ENCODE results near the gene SRGAP2C. TPM values are rescaled to one million over a fixed set of nuclear protein-coding genes. Genes with fewer than 3 reads are reported as not detected.
"Not testable (repeated sequence)": the region's sequence is repeated elsewhere in the genome, so short reads cannot be mapped to it uniquely, and the experiment has no call there.

The SRGAP2C gene
- polyA plus RNA-seq, 3 donors from 2014 or later = 0.69 to 2.0 (median 1.3) TPM

DNA sequence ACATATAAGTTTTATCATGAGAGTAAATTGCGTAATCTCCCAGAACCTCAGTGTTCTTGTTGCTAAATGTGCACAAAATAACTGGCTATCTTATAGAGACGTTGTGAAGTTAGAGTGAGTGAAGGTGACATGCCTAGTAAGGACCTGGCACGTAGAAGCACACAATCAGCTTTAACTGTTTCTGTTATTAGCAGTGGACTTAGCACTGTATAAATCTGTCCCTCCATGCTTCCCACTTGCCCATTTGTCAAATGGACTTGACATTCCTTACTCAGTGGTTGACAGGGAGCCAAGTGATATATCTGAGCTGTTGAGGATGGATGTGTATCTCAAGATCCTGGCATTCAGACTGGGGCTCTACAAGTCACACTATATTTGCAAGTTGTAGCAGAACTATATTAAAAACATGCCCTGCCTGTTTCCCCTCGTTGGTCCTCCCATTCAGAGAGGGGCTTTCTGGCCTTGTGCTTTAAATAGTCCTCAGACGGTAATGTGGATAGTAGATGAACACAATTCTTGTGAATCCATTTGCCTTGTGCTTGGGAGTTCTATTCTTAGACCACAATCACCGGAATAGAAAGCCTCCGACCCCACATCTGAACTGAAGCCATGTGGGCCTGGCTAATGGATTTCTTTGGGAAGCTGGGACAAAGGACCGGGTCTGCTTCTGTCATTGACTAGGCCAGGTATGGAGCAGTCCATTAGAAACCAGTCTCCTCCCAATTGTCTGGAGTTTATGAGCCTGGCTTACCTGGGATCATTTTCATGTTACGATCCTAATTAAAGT lies 43.0 kb downstream of the SRGAP2C start:
- H3K4me3 Mint-ChIP-seq; DNase-seq; H3K9me3 Mint-ChIP-seq; H3K27me3 Mint-ChIP-seq (ENCODE audit: low read depth in 3 of 3); H3K36me3 Mint-ChIP-seq; H3K4me1 Mint-ChIP-seq; H3K27ac Mint-ChIP-seq: not testable (repeated sequence)

- DNase-seq; H3K9me3 Mint-ChIP-seq; H3K4me1 Mint-ChIP-seq; H3K27ac Mint-ChIP-seq; H3K4me3 Mint-ChIP-seq; H3K36me3 Mint-ChIP-seq; H3K27me3 Mint-ChIP-seq (ENCODE audit: low read depth in 3 of 3): not testable (repeated sequence)
These were observed 45.9 kb downstream of the SRGAP2C start for GRCh38 chr1:121230636-121231035.

DNA sequence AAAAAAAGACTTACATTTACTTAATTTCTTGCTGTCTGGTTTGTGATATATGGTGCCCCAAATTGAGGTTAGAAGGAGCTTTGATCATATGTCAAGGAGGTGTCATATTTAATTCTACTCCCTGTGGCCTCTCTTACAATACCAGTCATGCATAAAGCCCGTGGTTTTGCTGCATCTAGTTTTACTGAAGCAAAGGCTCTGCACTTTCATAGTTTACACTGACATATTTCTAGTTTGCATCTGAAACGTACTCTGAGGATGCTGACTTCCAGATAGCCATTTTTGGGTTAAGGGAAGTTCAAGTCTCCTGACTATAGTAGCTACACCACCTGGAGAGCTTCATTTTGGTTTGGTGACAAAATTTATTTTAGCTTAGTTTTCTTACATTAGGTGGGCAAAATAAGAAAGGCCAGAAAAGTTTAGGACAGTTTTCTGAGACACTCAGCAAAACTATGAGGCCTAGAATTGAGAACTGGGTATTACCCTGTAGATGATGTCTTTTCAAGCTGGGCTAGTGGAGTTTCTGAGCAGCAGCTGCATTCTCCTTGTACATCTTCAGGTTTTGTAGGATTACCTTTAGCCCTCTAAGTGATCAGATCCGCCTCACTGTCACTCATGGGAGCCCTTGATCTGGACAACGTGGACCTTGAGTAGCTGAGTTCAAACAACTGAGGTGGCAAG lies 47.8 kb downstream of the SRGAP2C start:
- not testable (repeated sequence) for H3K9me3 Mint-ChIP-seq; H3K4me3 Mint-ChIP-seq; H3K4me1 Mint-ChIP-seq; H3K27ac Mint-ChIP-seq; H3K36me3 Mint-ChIP-seq; DNase-seq; H3K27me3 Mint-ChIP-seq (ENCODE audit: low read depth in 3 of 3)

DNA sequence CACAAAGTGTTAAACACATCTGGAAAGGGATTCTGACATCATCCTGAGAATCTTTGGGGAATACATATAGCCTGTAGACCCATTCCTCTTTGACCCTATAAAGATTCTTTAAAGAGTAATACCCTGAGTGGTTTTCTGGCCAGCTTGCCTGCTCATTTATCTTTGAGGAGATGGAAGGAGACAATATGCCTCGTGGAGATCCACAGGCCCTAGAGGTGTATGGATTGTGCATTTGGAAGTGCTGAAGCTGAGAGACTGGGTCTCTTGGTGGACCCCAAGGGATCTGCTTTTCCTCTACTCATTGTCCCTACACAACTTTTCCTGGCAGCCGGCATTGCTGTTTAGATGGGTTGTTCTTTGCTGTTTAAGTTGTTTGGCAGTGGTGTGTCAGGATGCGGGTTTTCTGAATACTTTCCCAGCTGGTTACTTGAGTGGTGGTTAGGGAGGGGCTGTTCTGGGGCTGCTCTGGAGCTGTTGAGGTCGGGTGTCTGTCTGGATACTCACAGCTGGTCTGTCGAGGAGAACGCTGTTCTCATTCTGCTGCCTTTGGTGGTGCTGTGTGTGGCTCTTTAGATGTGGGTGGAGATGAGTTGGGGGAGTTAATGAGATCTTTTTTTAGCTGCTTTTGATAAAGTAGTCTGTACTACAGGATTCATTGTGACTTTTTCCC lies 49.5 kb downstream of the SRGAP2C start:
- H3K36me3 Mint-ChIP-seq; DNase-seq; H3K4me1 Mint-ChIP-seq; H3K27ac Mint-ChIP-seq; H3K27me3 Mint-ChIP-seq (ENCODE audit: low read depth in 3 of 3); H3K4me3 Mint-ChIP-seq; H3K9me3 Mint-ChIP-seq: not testable (repeated sequence)

GRCh38 chr1:121238384-121238783 lies 53.6 kb downstream of the SRGAP2C start:
- not testable (repeated sequence) for H3K27ac Mint-ChIP-seq; DNase-seq; H3K4me3 Mint-ChIP-seq; H3K27me3 Mint-ChIP-seq (ENCODE audit: low read depth in 3 of 3); H3K4me1 Mint-ChIP-seq; H3K36me3 Mint-ChIP-seq; H3K9me3 Mint-ChIP-seq

DNA sequence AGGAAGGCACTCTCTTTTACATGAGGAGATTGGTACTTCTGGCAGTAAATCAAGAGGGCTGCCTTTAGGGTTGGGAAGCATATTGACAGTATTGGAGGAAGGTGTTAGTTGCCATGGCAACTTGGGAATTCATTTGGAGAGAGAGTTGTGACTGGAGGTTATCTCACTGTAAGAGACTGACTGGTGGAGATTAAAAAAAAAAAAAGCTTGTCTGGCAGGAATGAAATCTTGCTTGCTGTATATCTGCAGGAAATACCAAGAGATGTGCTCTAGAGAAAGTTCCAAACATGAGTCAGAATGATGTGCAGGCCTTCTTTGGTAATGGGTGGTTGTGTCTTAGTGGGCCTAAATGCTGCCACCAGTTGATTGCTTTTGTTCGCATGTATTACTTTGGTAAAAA lies 59.1 kb downstream of the SRGAP2C start:
- H3K36me3 Mint-ChIP-seq; H3K4me3 Mint-ChIP-seq; H3K27ac Mint-ChIP-seq; H3K9me3 Mint-ChIP-seq; DNase-seq; H3K4me1 Mint-ChIP-seq; H3K27me3 Mint-ChIP-seq (ENCODE audit: low read depth in 3 of 3): not testable (repeated sequence)

DNA sequence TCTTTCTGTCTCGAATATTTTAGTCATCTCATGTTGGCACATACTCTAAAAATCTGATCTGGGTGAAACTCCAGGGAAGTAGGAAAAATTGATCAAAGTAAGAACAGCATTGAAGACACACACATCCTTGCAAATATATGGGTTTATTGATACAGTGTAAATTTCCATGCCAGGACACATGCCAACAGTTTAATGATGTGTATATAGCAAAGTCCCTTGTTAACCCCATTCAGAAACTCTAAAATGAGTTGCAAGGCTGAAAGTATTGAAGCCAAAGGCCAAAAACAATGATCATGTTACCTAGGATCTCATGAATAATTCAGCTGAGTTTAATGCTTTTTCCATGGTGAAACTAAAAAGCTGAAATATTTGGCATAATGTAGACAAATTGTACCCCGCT lies 61.6 kb downstream of the SRGAP2C start:
- not testable (repeated sequence) for H3K4me3 Mint-ChIP-seq; H3K9me3 Mint-ChIP-seq; H3K27ac Mint-ChIP-seq; DNase-seq; H3K36me3 Mint-ChIP-seq; H3K4me1 Mint-ChIP-seq; H3K27me3 Mint-ChIP-seq (ENCODE audit: low read depth in 3 of 3)

GRCh38 chr1:121252656-121253055 lies 67.9 kb downstream of the SRGAP2C start:
- H3K4me3 Mint-ChIP-seq = not testable (repeated sequence)

GRCh38 chr1:121254618-121255017 lies 69.8 kb downstream of the SRGAP2C start:
- H3K27me3 Mint-ChIP-seq (ENCODE audit: low read depth in 3 of 3); H3K9me3 Mint-ChIP-seq; H3K36me3 Mint-ChIP-seq; H3K4me1 Mint-ChIP-seq; DNase-seq; H3K4me3 Mint-ChIP-seq; H3K27ac Mint-ChIP-seq: not testable (repeated sequence)

More at GRCh38 chr1:121252656-121253055, 67.9 kb downstream of the SRGAP2C start:
- not testable (repeated sequence) for H3K9me3 Mint-ChIP-seq; H3K36me3 Mint-ChIP-seq; DNase-seq; H3K4me1 Mint-ChIP-seq; H3K27ac Mint-ChIP-seq; H3K27me3 Mint-ChIP-seq (ENCODE audit: low read depth in 3 of 3)

DNA sequence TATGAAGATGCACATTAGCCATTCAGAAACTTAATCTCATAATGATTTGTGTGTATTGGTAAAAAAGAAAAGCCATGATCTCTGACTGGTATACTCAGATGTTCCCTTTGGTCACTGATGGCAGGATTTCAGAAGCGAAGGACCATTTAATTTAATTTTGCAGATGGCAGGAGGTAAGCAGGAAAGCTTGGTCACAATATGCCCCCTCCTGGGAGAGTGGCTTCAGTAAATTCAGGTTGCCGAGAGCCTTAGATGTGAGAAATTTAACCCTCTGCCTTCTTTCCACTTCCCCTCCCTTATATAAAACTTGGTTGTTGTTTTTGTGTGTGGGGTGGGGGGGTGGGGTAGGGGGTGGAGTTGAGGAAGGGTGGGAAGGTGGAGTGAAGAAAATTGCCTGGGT lies 72.9 kb downstream of the SRGAP2C start:
- not testable (repeated sequence) for H3K27me3 Mint-ChIP-seq (ENCODE audit: low read depth in 3 of 3); H3K36me3 Mint-ChIP-seq; H3K4me3 Mint-ChIP-seq; DNase-seq; H3K27ac Mint-ChIP-seq; H3K4me1 Mint-ChIP-seq; H3K9me3 Mint-ChIP-seq

DNA sequence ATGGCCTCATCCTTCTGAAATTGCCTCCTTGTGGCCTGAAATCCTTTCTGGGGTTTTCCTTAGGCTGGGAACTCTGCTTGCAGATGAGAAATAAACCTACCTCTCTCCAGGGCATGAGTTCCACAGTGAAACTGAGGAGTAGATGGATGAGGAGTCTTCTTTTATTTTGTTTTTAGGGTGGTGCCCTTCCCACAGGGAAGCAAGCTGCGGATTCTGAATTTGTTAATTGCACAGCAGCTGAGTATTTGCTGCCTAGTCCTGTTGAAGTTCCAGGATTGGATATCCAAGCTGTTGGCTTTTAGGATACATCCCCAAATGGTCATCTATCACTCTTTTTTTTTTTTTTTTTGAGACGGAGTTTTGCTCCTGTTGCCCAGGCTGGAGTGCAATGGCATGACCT lies 73.4 kb downstream of the SRGAP2C start:
- not testable (repeated sequence) for DNase-seq; H3K4me1 Mint-ChIP-seq; H3K4me3 Mint-ChIP-seq; H3K27me3 Mint-ChIP-seq (ENCODE audit: low read depth in 3 of 3); H3K36me3 Mint-ChIP-seq; H3K27ac Mint-ChIP-seq; H3K9me3 Mint-ChIP-seq

DNA sequence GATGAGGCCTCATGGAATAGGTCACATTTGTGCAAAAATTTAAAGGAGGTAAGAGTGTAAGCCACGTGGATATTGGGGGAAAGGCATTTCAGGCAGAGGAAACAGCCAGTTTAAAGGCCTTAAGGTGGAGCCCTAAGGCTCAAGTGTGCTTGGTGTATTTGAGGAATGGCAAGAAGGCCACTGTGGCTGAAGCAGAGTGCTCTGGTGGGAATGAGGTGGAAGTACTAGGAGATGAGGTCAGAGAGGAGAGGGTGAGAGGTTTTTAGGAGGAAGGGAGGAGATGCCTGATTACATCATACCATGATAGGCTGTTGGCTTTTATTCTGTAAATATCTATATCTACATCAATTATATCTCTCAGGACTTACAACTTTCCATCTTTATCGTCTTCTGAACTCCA lies 75.4 kb downstream of the SRGAP2C start:
- not testable (repeated sequence) for H3K36me3 Mint-ChIP-seq; H3K27me3 Mint-ChIP-seq (ENCODE audit: low read depth in 3 of 3); H3K4me3 Mint-ChIP-seq; DNase-seq; H3K4me1 Mint-ChIP-seq; H3K9me3 Mint-ChIP-seq
- H3K27ac Mint-ChIP-seq = peak overlapping the region in 2 of 6 donors; percentile 43 to 50

- not testable (repeated sequence) for DNase-seq; H3K4me1 Mint-ChIP-seq; H3K27ac Mint-ChIP-seq; H3K9me3 Mint-ChIP-seq; H3K27me3 Mint-ChIP-seq (ENCODE audit: low read depth in 3 of 3); H3K36me3 Mint-ChIP-seq; H3K4me3 Mint-ChIP-seq
These were observed 77.4 kb downstream of the SRGAP2C start for GRCh38 chr1:121262163-121262562.

GRCh38 chr1:121263789-121264244 lies 79.0 kb downstream of the SRGAP2C start:
- not testable (repeated sequence) for H3K9me3 Mint-ChIP-seq; H3K27me3 Mint-ChIP-seq (ENCODE audit: low read depth in 3 of 3); H3K36me3 Mint-ChIP-seq; H3K4me1 Mint-ChIP-seq; H3K27ac Mint-ChIP-seq
- peak overlapping the region in 1 of 5 donors; percentile 32 for H3K4me3 Mint-ChIP-seq
- peak in 2 of 3 donors; percentile 9 to 20 for DNase-seq
